HG02571 (cell line): ENCODE measurements around the gene CEACAM18.
"Not testable (repeated sequence)": the region's sequence is repeated elsewhere in the genome, so short reads cannot be mapped to it uniquely, and the experiment has no call there.

ENCODE experiments used
- ATAC-seq: cut with Tn5 transposase; IDR thresholded peaks from one replicate; pipeline ENCODE4 v1.9.1; 2021; ENCODE audit warnings: mild to moderate bottlenecking, moderate library complexity; ENCODE audit not compliant: unreplicated experiment

Gene CEACAM18

DNA sequence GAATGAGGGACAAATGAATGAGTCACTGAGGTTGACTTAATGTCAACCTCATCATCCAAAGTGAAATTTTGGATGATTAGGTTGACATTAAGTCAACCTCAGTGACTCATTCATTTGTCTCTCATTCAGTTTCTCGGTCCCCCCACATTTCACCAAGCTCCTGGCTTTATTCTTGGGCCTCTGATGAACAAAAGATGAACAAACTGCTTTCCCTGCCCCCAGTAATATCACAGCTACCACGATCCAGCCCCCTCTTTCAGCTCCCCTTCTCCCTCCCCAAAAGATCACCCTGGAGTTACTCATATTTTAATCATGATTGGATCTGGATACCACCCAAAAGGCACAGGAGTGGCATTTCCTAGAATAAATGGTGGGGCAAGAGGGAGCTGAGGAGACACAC lies 10.8 kb downstream of the CEACAM18 start:
- ATAC-seq: no peak

DNA sequence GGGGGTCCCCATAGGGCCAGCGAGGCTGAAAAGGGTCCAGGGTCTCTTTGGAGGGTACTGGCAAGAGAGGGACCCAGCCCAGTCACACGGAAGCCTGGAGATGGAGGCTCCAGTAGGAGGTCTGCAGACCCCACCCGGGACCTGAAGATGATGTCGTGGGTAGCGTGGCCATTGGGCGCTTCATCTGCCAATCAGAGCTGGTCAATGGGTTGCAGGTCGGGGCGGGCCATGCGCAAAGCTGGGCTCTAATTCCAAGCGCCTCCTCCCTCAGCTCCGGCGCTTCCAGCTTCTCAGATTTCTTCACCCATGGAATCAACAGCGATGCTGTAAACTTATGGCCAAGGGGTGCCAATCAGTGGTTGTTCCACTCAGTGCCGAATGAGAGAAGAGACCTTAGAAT lies 12.3 kb downstream of the CEACAM18 start:
- ATAC-seq: no peak

DNA sequence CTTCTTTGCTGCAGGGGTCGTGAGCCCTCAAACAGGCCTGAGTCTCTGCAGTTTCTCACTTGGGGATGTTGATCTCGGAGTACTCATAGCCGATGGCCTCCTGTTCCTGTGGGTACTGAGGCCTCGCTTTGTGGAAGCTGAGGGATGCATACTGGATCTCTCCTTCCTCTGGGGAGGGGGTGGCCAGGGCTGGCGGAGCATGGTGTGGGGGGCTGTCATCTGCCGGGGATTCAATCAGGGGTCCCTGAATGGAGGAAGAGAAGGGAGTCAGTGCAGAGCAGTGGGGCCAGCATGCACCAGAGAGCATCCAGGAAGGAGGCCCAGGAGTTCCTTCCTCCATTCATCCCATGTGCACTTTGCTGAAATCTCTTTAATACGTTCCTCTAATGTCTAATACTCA lies 13.2 kb downstream of the CEACAM18 start:
- ATAC-seq: no peak

DNA sequence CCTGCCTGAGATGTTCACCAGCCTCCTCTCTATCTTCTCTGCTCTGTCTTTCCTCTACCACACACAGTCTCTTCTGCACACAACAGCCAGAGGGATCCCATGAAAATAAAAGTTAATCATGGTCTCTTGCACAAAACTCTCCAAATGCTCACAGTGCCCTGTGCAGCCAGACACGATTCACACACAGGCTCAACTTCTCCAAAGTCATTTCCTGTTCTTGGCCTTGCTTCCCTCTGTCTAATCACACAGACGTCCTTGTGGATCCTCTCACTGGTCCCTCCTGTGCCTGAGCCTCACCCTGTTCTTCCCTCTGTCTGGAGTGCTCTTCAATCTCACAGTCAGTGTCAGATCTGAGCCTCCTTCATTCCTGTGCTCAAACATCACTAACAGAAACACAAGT lies 15.4 kb downstream of the CEACAM18 start:
- ATAC-seq: no peak

DNA sequence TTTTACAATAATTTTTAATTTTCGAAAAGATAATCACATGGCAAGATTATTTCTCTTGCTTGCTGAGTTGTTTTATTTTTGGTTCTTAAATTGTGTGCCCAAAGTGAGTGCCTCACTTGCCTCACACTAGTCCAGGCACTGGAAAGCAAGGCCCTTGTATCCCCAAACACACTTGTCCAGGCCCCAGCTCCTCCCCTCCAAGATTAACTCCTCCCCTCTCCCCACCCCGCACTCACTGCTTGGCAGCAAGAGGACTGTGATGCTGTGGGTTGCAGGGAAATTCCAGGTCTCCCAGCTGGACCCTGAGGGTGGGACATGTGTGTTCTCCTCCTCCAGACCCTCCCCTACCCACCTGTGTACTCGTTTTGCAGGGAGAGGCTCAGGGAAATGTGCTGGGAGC lies 19.3 kb downstream of the CEACAM18 start:
- no peak for ATAC-seq

DNA sequence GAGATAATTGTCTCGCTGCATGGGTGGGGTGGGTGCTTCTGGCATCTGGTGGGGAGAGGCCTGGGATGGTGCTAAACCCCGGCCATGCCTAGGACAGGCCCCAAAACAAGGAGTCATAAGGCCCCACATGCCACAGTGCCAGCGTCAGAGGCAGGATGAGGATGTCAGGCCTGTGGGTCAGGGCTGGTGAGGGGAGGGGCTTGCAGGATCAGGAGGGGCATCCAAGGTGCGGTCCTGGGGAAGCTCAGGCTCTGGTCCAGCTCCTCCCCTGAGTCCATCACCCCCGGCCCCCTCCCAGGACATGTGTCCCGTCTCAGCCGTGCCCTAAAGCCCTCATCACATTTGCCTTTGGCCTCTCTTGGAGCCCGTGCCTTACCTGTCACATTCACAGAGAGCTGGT lies 22.6 kb downstream of the CEACAM18 start:
- ATAC-seq: not testable (repeated sequence)

DNA sequence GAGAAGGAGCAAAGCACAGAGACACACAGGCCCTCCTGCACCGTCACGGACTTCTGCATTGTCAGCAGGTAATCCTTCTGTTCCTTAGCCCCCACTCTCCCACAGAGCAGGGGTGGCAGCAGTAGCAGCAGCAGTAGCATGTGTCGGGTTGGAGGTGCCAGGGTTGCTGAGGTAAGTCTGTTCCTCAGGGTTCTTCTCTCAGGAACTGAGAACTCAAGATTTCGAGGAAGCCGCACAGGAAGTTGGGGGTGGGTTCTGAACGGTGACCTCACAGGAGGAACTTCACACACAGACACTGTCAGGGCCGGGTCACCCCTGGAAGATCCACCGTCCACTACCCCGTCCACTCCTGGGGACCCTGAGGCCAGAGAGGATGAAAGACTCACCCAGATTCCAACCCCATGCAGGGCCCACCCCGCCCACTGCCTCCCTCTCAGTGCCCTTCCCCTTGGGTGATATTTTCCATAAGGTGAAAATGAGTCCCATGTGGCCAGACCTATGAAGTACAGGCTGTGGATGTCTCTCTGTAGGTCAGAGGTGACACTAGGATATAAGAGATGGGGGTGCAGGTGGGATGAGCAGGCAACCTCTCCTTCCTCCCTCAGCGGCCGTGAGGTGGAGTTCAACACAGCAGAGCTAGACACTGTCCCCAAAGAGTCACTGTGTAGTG lies 23.4 kb downstream of the CEACAM18 start, which contains the start of gene SIGLEC12:
Gene SIGLEC12 (minus strand): TSS at position 207 of the 670 bp plus-strand sequence. CDS start 67 bp downstream, at position 140.
- ATAC-seq: no peak

DNA sequence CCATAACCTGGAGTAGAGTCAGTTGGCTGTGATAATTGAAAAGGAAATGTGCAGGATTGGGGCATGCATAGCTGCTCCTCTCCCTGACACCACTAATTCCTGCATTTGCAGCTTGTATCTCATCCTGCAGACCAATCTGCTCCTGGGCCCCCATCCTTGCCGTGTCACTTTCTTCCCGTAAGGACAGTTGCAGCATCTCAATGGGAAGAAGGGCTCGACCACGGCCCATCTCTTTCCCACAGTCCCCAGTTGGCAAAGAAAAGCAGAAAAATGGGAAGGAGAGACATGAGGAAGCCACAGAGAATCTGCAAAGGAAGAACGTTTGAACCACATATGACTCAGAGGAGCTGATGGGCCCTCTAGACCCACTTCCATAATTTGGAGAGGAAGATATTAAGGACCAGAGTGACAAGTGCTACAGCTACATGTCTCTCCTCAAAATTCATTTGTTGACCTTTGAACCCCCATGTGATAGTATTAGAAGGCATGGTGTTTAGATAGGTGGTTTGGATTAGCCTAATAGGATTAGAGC lies 25.0 kb downstream of the CEACAM18 start:
- no peak for ATAC-seq

DNA sequence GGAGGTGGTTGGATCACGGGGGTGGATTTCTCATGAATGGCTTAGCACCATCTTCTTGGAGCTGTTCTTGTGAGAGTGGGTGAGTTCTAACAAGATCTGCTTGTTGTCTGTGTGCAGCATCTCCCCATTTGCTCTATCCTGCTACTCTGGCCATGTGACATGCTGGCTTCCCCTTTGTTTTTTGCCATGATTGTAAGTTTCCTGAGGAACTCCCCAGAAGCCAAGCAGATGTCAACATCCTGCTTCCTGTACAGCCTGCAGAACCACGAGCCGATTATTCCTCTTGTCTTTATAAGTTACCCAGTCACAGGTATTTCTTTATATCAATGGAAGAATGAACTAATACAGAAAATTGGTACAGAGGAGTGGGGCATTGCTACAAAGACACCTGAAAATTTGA lies 25.6 kb downstream of the CEACAM18 start:
- ATAC-seq: no peak

DNA sequence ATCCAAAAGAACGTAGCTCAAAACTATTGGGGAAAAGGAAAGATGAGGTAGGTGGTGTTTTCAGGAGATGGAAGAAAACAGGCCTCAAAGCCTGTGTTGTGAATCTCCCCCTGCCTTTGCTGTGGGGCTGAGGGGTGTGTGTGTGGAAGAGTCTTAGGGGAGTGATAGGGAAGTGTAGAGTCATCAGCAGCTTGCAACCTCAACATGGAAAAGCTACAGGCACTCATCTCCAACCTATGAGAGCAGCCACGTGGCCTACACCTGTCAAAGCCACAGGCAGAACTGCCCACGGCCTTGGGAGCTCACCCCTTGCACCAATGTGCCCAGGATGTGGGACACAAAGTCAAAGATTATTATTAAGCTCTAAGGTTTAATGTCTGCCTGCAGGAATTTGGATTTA lies 27.6 kb downstream of the CEACAM18 start:
- ATAC-seq: no peak

DNA sequence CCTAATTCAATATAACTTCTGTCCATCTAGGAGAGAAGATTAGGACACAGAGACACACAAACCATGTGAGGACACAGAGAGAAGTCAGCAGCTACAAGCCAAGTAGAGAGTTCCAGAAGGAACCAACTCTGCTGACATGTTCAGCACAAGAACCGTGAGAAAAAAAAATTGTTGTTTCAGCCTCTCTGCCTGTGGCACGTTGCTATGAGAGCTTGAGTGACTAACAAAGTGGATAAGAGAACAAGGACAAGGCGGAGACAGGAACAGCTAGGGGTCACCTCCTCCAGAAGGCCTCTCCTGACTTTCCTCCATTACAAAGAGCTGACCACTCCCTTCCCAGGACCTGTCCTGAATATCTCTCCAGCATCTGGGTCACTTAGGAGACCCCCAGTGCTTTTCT lies 28.9 kb downstream of the CEACAM18 start:
- ATAC-seq: no peak

DNA sequence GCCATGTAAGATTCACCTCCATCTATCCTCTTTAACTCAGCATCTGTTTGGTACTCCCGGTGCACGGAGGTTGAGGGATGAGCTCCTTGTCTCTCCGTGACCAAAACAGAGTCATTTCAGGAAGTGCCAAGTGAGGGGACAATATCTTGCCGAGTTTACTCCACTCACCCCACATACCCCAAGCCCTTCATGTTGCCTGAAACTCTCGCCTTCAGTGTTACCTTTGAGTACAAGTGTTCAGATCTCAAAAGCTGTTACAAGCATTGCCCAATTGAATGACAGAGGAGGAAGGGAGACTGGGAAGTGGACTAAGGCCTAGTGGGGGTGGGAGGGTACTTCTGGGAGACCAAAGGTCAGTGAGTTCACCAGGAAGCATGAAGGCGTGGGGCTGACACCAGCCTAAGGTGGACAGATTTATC lies 29.3 kb downstream of the CEACAM18 start:
- ATAC-seq: no peak

DNA sequence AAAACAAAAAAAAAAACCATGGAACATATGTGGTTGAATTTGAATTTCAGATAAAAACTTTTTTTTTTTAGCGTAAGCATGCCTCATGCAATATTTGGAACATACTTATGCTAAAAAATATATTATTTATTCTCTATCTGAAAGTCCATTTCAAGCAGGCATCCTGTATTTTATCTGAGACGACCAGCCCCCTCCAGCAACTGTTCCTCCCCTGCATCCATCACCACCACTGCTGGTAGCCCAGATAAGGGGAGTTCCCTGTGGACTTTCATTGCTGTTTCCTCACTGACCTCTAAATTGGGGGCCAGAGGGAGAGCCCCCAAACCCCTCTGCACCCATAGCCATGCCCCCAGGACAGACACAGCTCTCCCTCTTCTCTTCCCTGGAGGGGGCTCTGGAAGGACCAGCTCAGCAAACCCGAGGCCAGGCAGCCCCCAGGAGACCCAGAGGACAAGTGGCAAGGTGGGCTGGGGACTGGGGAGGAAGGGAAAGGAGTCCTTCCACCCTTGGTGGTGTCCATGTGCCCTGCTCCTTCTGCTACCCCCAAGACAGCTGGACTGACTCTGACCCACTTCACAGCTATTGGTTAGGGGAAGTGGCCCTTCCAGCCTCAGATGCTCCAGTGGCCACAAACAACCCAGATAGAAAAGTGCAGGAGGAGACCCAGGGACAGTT lies 29.9 kb downstream of the CEACAM18 start:
- ATAC-seq: no peak

DNA sequence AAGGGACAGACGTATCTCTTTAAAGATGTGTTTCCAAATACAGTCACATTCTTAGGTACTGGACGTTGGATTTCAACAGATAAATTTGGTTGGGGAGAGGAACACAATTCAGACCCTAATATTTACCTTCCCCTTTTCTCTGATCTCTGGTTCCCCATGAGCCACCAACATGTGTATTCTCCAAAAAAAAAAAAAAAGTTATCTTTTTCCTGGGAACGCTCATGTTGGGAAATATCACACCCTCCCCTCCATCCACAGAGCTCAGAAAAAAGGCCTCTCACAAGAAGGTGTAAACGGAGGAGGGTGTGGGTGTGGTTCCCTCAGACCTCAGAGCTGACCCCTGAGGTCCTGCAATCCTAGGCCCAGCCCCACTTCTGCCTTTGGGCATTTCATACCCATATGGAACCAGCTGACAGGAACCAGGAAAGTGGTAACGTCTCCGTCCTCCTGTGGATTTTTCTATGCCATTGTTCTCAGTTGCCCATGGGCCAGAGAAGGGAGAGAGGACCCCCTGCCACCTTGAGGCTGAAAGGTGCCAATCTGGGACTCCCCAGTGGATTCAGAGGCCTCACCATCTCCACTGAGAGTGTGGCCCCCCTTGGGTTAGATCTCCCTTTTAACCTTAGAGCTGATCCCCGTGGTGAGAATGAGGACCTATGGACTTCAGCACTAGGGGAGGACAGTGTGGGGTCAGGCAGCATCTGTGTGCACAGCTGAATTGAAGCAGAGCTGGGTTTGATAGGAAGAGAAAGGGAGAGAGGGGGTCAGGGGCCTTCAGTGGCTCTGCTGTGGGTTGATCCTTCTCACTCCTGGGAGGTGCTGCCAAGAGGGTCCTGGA lies 31.7 kb downstream of the CEACAM18 start:
- no peak for ATAC-seq

DNA sequence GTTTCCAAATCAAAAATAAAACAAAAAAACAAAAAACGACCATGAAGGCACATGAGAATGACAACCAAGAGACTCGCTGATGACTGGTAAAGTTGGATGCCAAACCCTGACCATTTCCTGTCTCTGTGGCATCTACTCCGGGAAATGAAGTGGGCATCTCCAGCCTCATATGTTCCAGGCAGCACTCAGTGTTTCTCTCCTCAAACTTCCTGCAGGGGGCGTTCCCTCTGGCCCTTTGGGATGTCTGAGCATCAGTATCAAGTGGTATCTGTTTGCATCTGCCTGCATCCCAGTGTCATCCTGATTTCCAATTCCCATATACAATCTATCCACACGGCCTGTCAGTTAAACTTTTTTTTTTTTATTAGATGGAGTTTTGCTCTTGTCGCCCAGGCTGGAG lies 33.0 kb downstream of the CEACAM18 start:
- no peak for ATAC-seq

DNA sequence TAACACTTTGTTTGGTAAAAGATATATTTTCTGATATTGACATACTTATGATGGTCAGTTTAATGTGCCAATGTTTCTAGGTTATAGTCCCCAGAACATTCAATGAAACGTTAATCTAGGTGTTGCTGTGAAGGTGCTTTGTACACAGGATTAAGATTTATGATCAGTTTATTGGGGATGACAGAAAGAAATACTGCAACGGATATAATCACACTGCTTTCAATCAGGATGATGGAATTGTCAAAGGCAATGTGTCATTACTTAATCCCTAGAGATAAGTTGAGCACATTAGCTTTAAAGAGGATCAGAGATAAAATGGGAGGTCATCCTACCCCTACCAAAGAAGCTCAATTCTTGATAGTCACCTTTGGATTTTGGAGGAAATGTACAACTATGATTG lies 35.6 kb downstream of the CEACAM18 start:
- no peak for ATAC-seq

DNA sequence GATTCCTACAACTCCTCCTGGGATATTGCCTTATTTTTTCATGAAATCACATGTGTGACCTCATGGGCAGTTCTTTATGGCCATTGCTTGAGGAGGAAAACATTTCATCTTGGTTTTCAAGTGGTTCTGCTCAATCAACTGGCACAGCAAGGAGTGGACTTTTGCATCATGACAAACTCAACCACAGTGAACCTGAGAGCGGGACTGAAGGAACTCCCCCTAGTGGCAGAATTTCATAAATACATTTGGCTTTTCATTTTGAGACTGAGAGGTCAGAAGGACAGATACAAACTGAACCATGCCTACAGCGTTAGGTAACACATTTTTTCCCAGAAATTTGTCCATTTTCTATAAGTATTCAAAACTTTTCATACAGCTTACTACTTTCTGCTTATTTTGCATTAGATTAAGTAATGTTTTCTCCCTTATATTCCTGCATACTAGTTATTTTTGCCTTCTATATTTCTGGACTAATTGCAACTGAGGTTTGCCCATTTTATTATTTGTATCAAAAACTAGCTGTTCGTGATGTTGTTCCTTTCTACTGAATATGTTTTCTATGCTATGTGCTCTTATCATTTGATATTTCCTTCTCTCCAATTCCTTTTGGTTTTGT lies 36.6 kb downstream of the CEACAM18 start:
- no peak for ATAC-seq

DNA sequence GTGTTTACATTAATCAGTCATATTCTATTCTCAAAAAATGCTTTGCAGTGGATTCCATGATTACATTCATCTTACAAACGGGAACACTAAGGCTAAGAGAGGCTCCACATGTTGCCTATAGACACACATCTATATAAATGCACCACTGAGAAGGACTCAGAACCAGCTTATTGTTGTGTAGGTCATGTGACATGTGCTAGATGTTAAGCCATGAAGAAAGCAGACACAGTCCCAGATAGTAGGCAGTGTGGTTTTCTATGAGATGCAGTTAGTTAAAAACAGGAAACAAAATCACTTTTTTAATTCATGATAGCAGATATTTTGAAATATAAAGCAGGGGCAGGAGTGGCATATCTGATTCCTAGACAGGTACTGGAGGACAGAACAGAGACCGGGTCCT lies 42.4 kb downstream of the CEACAM18 start:
- no peak for ATAC-seq

DNA sequence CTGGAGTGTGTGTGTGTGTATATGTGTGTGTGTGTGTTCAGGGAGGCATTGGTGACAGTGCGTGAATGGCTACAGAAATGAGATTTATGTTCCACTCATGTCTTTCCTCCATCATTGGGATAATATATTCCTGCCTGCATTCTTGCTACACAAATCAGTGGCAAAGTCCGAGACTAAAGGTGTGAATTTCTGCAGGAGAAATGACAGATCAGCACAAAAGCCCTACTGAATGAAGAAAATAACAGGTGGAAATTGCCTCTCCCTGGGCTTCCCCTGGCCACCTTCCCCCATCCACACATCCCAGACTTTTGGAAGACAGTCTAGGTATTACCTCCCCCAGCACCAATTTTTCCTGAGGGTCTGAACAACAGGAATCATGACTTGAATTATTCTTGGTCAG lies 43.0 kb downstream of the CEACAM18 start:
- ATAC-seq: no peak

DNA sequence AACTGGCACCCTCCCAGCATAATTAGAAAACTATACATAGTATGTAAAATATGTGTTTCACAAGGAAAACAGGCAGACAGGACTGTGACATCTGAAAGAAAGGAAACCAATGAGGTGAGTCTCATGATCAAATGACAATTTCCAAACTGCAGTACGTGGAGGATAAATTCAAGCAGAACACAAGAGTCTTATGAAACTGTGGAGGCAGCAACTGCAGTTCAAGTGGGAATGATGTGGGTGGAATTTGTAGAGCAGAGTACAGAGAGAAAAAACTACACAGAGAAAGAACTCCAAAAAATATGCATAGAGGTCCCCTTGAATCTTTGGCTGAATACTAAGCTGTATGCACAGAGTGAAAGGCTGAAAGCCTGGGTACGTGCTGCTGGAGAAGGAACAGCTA lies 43.4 kb downstream of the CEACAM18 start:
- no peak for ATAC-seq

DNA sequence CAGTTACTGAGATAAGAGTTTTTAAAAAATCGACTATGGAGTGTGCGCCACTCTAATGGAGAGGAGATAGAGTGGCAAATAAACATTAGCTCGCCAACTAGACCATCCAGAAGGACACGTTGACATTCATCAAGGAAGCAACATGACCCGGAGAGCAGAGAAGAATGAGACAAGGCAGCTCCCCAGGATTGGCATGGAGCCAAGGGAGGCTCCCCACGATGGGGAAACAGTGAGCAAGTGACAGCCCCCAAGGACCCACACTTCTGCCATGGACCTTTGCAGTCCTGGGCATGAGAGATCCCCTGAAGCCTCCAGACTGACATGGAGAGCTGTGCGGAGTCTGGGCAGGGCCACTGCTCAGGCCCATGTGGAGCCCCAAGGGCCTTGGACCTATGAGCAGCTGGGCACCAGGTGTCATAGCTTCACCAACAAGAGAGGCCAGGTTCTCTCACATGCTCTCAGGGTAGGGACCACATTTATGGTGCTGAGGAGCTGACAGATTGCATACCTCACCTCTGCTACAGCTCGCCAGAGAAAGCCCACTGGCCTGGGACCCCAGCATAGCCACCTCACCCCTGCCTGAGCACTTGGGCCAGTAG lies 46.4 kb downstream of the CEACAM18 start:
- no peak for ATAC-seq
